Stimulated activated CD4-positive, alpha-beta T cell treated with anti-CD3 and anti-CD28 coated beads, Interleukin-15, amount 100 ng/mL, for 48 hours (primary cell): ENCODE measurements around the gene COLGALT1.
"Not testable (repeated sequence)": the region's sequence is repeated elsewhere in the genome, so short reads cannot be mapped to it uniquely, and the experiment has no call there.

Experiments used
- DNase-seq, 2 donors: peaks; one replicate each; pipeline ENCODE4 v3.0.0-alpha.2; 2020; ENCODE audit warnings: low read depth in 2 of 2

The COLGALT1 gene

DNA sequence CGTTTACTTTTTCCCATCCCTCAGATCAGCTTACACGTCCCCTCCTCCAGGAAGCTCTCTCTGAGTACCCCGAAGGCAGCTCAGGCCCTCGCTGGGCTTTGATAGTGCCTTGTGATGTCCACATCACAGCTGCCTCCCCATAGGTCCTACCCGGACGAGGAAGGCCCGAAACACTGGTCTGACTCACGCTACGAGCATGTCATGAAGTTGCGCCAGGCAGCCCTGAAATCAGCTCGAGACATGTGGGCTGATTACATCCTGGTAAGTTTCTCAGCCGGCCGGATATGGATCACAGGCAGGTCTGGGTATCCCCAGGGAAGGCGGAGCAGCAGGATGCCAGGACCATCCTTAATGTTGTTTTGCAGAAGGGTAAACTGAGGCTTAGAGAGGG lies 4.8 kb downstream of the COLGALT1 start:
- no peak for DNase-seq

GRCh38 chr19:17562097-17562496 lies 6.6 kb downstream of the COLGALT1 start:
- DNase-seq, result no peak

DNA sequence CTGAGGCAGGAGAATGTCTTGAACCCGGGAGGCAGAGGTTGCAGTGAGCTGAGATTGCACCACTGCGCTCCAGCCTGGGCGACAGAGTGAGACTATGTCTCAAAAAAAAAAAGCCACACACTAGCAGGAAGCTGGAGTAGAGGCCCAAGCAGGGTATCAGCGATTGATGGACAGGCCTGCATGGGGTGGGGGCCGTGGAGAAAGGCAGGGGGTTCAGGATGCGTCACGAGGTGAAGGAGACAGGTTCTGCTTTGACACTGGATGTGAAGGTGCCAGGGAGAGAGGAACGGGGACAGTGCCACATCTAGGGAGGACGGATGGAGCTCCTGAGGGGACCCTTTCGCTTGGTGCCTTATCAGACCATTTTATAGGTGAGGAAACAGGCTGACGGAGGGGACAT lies 7.1 kb downstream of the COLGALT1 start:
- DNase-seq, result no peak

DNA sequence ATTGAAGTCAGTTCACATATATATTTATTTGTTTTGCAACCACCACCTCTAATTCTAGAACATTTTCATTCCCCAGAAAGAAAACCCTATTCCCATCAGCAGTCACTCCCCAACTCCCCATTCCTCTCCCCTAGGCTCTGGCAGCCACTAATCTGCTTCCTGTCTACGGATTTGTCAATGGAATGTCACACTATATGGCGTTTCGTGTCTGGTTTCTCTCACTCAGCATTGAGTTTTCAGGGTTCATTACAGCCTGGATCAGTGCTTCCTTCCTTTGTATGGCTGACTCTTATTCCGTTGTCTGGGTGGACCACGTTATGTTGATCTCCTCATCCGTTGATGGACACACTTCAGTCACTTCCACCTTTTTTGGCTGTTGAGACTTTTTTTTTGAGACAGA lies 9.3 kb downstream of the COLGALT1 start:
- DNase-seq, result no peak

DNA sequence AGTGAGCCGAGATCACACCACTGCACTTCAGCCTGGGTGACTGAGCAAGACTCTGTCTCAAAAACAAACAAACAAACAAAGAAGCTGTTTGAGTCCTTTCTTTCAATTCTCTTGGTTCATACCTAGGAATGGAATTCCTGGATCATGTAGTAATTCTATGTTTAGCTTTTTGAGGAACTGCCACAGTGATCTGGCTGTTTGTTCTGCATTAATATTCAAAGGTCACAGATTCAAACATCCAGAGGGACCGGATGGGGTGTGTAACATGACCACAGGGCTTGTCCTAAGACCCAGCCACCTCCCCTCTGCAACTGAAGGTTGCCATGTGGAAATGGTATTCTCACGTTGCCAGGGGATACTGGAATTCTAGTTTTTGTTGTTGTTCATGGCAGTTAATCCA lies 10.2 kb downstream of the COLGALT1 start:
- no peak for DNase-seq

- DNase-seq, result no peak
Observed at GRCh38 chr19:17567940-17568339, 12.5 kb downstream of the COLGALT1 start.

DNA sequence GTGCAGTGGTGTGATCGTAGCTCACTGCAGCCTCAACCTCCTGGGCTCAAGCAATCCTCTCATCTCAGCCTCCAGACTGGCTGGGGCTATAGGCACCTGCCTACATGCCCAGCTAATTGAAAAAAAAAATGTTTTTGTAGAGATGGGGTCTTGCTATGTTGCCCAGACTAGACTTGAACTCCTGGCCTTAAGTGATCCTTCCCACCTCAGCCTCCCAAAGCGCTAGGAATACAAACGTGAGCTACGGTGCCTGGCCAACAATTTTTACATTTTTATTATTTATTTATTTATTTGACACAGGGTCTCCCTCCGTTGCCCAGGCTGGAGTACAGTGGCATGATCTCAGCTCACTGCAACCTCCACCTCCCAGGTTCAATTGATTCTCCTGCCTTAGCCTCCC lies 14.8 kb downstream of the COLGALT1 start:
- DNase-seq, result not testable (repeated sequence)

DNA sequence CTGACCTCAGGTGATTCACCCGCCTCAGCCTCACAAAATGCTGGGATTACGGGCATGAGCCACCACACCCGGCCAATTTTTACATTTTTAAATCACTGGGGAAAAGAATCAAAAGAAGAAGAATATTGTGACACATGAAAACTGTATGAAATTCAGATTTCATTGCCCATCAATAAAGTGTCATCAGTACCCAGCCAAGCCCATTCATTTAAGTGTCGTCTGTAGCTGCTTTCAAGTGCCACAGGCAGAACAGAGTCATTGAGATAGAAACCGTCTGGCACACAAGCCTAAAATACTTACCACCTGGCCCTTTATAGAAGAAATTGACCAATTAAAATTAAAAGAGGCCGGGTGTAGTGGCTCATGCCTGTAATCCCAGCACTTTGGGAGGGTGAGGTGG lies 15.3 kb downstream of the COLGALT1 start:
- DNase-seq, result no peak

GRCh38 chr19:17572638-17573037 lies 17.2 kb downstream of the COLGALT1 start:
- no peak for DNase-seq

DNA sequence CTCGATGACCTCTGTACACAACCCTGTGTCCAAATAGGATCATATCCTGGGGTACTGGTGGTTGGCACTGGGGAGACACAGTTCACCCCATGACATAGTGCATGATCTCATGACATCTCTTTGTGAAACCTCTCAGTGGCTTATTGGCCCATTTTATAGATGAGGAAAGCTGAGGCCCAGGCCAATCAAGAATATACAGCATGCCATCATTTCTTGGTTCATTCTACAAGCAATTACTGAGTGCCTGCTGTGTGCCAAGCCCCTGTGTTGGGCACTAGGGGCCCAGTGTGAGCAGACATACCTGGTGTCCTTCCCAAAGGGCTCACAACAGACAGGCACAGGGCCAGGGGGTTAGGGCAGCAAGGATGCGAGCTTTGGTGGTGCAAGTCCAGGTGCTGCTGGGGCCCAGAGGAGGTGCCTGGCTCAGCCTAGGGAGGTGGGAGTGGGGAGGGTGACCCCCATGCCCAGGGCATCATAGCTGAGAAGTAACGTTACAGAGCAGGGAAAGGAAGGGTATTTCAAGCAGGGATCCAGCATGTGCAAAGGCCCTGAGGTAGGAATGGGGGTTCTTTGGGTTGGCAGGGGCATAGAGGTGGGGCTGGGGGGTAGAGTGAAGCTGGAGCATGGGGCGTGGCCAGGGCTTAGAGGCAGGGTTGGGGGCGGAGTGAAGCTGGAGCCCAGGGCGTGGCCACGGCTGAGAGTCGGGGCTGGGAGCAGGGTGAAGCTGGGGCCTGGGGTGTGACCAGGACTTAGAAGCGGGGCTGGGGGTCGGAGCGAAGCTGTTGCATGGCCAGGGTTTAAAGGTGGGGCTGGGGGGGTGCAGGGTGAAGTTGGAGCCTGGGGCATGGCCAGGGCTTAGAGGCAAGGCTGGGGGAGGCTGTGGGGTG lies 20.7 kb downstream of the COLGALT1 start:
- no peak for DNase-seq

GRCh38 chr19:17576758-17577456 lies 21.5 kb downstream of the COLGALT1 start:
- peak in 1 of 2 donors; percentile 39 for DNase-seq

- DNase-seq, result no peak
Observed at GRCh38 chr19:17577457-17578097, 22.1 kb downstream of the COLGALT1 start.

- DNase-seq, result no peak
Observed at GRCh38 chr19:17579661-17580244, 24.3 kb downstream of the COLGALT1 start.

GRCh38 chr19:17580470-17581144 lies 25.2 kb downstream of the COLGALT1 start:
- DNase-seq, result no peak

DNA sequence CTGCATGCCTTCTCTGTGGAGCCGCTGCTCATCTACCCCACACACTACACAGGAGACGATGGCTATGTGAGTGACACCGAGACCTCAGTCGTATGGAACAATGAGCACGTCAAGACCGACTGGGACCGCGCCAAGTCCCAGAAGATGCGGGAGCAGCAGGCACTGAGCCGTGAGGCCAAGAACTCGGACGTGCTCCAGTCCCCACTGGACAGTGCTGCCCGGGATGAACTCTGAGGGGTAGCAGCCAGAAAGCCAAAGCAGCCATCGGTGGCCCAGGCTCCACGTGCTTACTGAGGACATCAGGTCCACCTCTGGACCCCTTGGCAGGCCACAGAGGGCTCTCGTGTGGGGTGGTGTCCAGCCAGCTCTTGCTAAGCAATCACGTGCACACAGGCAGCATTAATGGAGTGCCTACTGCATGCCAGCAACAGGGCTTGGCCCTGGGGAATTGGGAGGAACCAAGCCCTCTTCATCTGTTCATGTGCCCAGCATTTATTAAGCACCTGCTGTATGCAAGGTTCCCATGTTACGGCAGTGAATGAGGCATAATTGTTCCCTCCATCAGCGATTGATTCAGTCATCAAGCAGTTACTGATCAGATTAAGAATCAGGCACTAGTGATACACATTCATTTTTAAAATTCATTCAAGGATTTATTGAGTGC lies 25.9 kb downstream of the COLGALT1 start:
- no peak for DNase-seq

- no peak for DNase-seq
Observed at GRCh38 chr19:17582613-17583012, 27.2 kb downstream of the COLGALT1 start.

GRCh38 chr19:17584132-17584531 lies 28.7 kb downstream of the COLGALT1 start:
- DNase-seq, result no peak

GRCh38 chr19:17585395-17585794 lies 29.9 kb downstream of the COLGALT1 start:
- not testable (repeated sequence) for DNase-seq

DNA sequence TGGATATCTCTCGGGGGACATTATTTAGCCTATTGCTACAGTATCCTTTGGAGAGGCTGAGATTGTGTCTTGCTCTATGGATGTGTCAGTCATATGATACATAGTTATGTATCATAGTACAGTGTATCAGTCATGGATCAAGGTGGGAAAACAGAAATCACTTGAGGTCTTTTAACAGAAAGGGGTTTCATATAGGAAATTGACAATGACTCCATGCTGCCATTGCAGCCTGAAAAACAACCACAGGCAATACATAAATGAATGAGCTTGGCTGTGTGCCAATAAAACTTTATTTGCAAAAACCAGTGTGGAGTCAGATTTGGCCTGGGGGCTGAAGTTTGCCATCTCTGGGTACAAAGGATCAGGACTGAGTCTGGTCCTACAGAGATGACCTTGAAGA lies 35.4 kb downstream of the COLGALT1 start:
- no peak for DNase-seq

- DNase-seq, result not testable (repeated sequence)
Observed at GRCh38 chr19:17594296-17594695, 38.8 kb downstream of the COLGALT1 start.

- not testable (repeated sequence) for DNase-seq
Observed at GRCh38 chr19:17598063-17598462, 42.6 kb downstream of the COLGALT1 start.
